GM23248 (cell line): ENCODE data around the gene TLR2. TPM values are rescaled to one million over a fixed set of nuclear protein-coding genes. Genes with fewer than 3 reads are reported as not detected.

Experiments
- DNase-seq: peaks from one replicate; pipeline ENCODE4 v3.0.0-alpha.2; 2015
- H2AFZ ChIP-seq: fragments of 200-600 bp; sonication (generic); 2 replicates; pipeline ENCODE4 v1.6.1; 2016; ENCODE audit warnings: antibody characterized with exemption
- H3F3A ChIP-seq: fragments of 200-600 bp; sonication (generic); 2 replicates; pipeline ENCODE4 v1.6.1; 2016; ENCODE audit warnings: mild to moderate bottlenecking, antibody characterized with exemption, mixed run types; ENCODE audit not compliant: insufficient read depth
- H3K27ac ChIP-seq: fragments of 200-600 bp; sonication (generic); 2 replicates; pipeline ENCODE4 v1.5.1; 2016; ENCODE audit warnings: mild to moderate bottlenecking
- H3K27me3 ChIP-seq: fragments of 200-600 bp; sonication (generic); replicated peaks from 2 replicates; pipeline ENCODE4 v1.6.1; 2016; ENCODE audit warnings: mild to moderate bottlenecking; ENCODE audit not compliant: insufficient read depth
- H3K36me3 ChIP-seq: fragments of 200-600 bp; sonication (generic); 2 replicates; pipeline ENCODE4 v1.6.1; 2016; ENCODE audit warnings: low read depth, mild to moderate bottlenecking
- H3K4me1 ChIP-seq: fragments of 200-600 bp; sonication (generic); 2 replicates; pipeline ENCODE4 v1.6.1; 2016; ENCODE audit warnings: mild to moderate bottlenecking; ENCODE audit not compliant: insufficient read depth
- H3K4me2 ChIP-seq: fragments of 200-600 bp; sonication (generic); one replicate; pipeline ENCODE4 v1.6.1; 2016; ENCODE audit warnings: mild to moderate bottlenecking; ENCODE audit not compliant: unreplicated experiment
- H3K4me3 ChIP-seq: fragments of 200-600 bp; sonication (generic); 2 replicates; pipeline ENCODE4 v1.5.1; 2016; ENCODE audit warnings: mild to moderate bottlenecking
- H3K79me2 ChIP-seq: fragments of 200-600 bp; sonication (generic); 2 replicates; pipeline ENCODE4 v1.6.1; 2016; ENCODE audit warnings: mild to moderate bottlenecking; ENCODE audit not compliant: insufficient read depth
- H3K9ac ChIP-seq: fragments of 200-600 bp; sonication (generic); 2 replicates; pipeline ENCODE4 v1.6.1; 2016; ENCODE audit warnings: mild to moderate bottlenecking
- H3K9me2 ChIP-seq: fragments of 200-600 bp; sonication (generic); 2 replicates; pipeline ENCODE4 v1.6.1; 2016; ENCODE audit warnings: mixed run types, mild to moderate bottlenecking, moderate library complexity; ENCODE audit not compliant: insufficient read depth
- H3K9me3 ChIP-seq: fragments of 200-600 bp; sonication (generic); one replicate; pipeline ENCODE4 v1.6.1; 2017; ENCODE audit warnings: low read depth
- H4K20me1 ChIP-seq: fragments of 200-600 bp; sonication (generic); 2 replicates; pipeline ENCODE4 v1.6.0; 2016; ENCODE audit not compliant: insufficient read depth
- EZH2 ChIP-seq: fragments of 200-600 bp; sonication (generic); IDR thresholded peaks from 2 replicates; pipeline ENCODE4 v1.6.1; 2018; ENCODE audit warnings: antibody characterized with exemption, mild to moderate bottlenecking; ENCODE audit not compliant: insufficient read depth, poor library complexity, severe bottlenecking
- EZH2phosphoT487 ChIP-seq: fragments of 200-600 bp; sonication (generic); IDR thresholded peaks from 2 replicates; pipeline ENCODE4 v1.6.1; 2018; ENCODE audit warnings: antibody characterized with exemption, moderate library complexity, mild to moderate bottlenecking, low read depth; ENCODE audit not compliant: insufficient read depth
- WGBS, 2 experiments: methylation state at CpG; one replicate each; pipeline ENCODE4 v1.1.6; 2015 to 2017; ENCODE audit warnings: low lambda C conversion rate in 2 of 2, low coverage in 1 of 2; ENCODE audit errors: missing lambda C conversion rate in 2 of 2; 5-methylcytosine and 5-hydroxymethylcytosine counted together
- in situ Hi-C: fragments of 300-500 bp; cut with MboI; formaldehyde crosslinking; loops from 2 replicates; pipeline ENCODE4 v1.15.0; 2020
- polyA plus RNA-seq: library from polyadenylated mRNA; unstranded; fragments of >200 nt; fragmentation: Nextera tagmentation; extraction: Ambion mirVana; gene quantifications from 2 replicates; pipeline ENCODE4 v1.2.1, GENCODE V29; 2016
- total RNA-seq: library from RNA; depleted of rRNA; stranded (reverse); fragments of >200 nt; shearing (Covaris generic); gene quantifications from 2 replicates; pipeline ENCODE4 v1.2.3, GENCODE V29; 2014

TLR2 gene
- total and polyA plus RNA-seq, 2 experiments from 2014 or later: not detected

DNA sequence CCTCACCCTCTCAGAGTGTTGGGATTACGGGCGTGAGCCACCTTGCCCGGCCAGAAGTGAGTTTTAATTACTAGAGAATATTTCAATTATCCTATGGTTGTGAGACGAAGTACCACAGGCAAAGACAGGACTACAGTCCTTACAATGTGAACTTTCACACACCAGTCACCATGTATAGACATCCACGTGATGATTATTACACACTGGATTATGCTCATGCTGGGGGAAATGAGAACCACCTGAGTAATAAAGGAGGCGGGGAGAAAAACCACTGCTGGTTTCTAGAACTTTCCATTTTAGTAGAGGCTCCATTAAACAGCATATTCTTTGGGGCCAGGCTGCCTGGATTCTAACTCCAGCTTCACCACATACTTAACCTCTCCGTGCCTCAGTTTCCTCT is 42.5 kb upstream of the TLR2 start:
- H3K27me3 ChIP-seq: no peaks in the 10 kb centered on the region
- no peak overlapping the region for H2AFZ ChIP-seq
- H3K4me3 ChIP-seq: no peak overlapping the region
- peak; percentile 20 for DNase-seq
- H3K27ac ChIP-seq: no peak overlapping the region
- in situ Hi-C loops: no loop called here
- H4K20me1 ChIP-seq: no peaks in the 10 kb centered on the region
- no peaks in the 10 kb centered on the region for H3K9me3 ChIP-seq
- no peak overlapping the region for H3K4me2 ChIP-seq
- no peaks in the 10 kb centered on the region for H3K4me1 ChIP-seq
- 76 to 78% methylated on average over 7 of the region's 7 CpGs for WGBS, 2 experiments
- H3K36me3 ChIP-seq: 0 out of 2 replicates have a peak, but pooled peaks cover under 1% of the 10 kb centered on the region
- H3F3A ChIP-seq: no peaks in the 10 kb centered on the region
- no peak overlapping the region for H3K9ac ChIP-seq
- H3K9me2 ChIP-seq: no peaks in the 10 kb centered on the region
- TF ChIP-seq EZH2 (no peak), EZH2phosphoT487 (no peak)
- no peaks in the 10 kb centered on the region for H3K79me2 ChIP-seq

- Histone ChIP-seq H3K9me3 (no peaks in the 10 kb centered on the region), H3K9me2 (no peaks in the 10 kb centered on the region), H3K27me3 (no peaks in the 10 kb centered on the region), H3K4me2 (no peak overlapping the region), H2AFZ (peak overlapping the region; percentile 41; the same call in 1 of the 2 replicates), H3F3A (no peaks in the 10 kb centered on the region), H3K36me3 (no peaks in the 10 kb centered on the region), H3K4me3 (no peak overlapping the region), H3K9ac (no peak overlapping the region), H3K4me1 (no peaks in the 10 kb centered on the region), H3K79me2 (no peaks in the 10 kb centered on the region), H4K20me1 (no peaks in the 10 kb centered on the region), H3K27ac (no peak overlapping the region)
- WGBS, 2 experiments: 80 to 83% methylated on average over 9 of the region's 9 CpGs
- DNase-seq: peak; percentile 59
- in situ Hi-C loops: no loop called here
- TF ChIP-seq EZH2phosphoT487 (no peak), EZH2 (no peak)
Observed at GRCh38 chr4:153643406-153644383, 40.4 kb upstream of the TLR2 start.

- no peak for TF ChIP-seq EZH2
- no peak for TF ChIP-seq EZH2phosphoT487
- Histone ChIP-seq H3K4me2 (no peak overlapping the region), H3K4me3 (no peak overlapping the region), H4K20me1 (no peaks in the 10 kb centered on the region), H3K9ac (no peak overlapping the region), H3K4me1 (no peaks in the 10 kb centered on the region), H3K9me2 (no peaks in the 10 kb centered on the region), H3F3A (no peaks in the 10 kb centered on the region), H3K27me3 (no peaks in the 10 kb centered on the region), H3K36me3 (no peaks in the 10 kb centered on the region), H3K79me2 (no peaks in the 10 kb centered on the region), H2AFZ (no peak overlapping the region), H3K27ac (no peak overlapping the region), H3K9me3 (no peaks in the 10 kb centered on the region)
- no peak for DNase-seq
- in situ Hi-C loops: no loop called here
- WGBS, 2 experiments: 48 to 52% methylated on average over 1 of the region's 1 CpG
Observed at GRCh38 chr4:153645183-153645582, 38.9 kb upstream of the TLR2 start.

DNA sequence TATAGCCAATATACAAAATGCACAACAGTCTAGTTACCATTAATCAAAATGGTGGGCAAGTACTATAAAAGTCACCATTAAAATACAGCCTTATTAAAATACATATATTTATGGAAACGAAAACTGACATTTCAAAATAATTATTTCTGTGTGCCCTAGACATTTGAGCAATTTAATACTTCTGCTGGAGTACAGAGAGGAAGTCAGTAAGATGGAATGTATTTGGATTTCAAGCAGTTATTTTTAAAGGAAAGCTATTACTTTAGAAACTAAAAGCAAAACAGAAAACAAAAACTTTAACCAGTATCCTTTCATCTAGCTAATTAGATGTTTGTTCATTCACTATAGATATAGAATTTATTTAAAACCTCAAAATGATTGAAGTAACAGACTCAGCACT is 37.8 kb upstream of the TLR2 start:
- in situ Hi-C loops: no loop called here
- Histone ChIP-seq H3F3A (no peaks in the 10 kb centered on the region), H3K9me2 (no peaks in the 10 kb centered on the region), H3K4me2 (no peak overlapping the region), H2AFZ (no peak overlapping the region), H3K4me1 (0 out of 2 replicates have a peak, but pooled peaks cover under 1% of the 10 kb centered on the region), H3K27ac (no peak overlapping the region), H3K9ac (no peak overlapping the region), H3K36me3 (no peaks in the 10 kb centered on the region), H4K20me1 (no peaks in the 10 kb centered on the region), H3K27me3 (no peaks in the 10 kb centered on the region), H3K4me3 (no peak overlapping the region), H3K9me3 (no peaks in the 10 kb centered on the region), H3K79me2 (no peaks in the 10 kb centered on the region)
- WGBS, 2 experiments: 38 to 52% methylated on average over 1 of the region's 1 CpG
- no peak for DNase-seq
- TF ChIP-seq EZH2 (no peak), EZH2phosphoT487 (no peak)
